ENCODE measurements around the gene COQ8A.

The COQ8A gene

GRCh38 chr1:227035316-227035715 is 95.2 kb downstream of the COQ8A start:
- no peaks in the 10 kb centered on the region for H3K27me3 ChIP-seq (ENCODE audit: insufficient read depth, low read length)
- no peaks in the 10 kb centered on the region for H3K4me1 ChIP-seq (ENCODE audit: insufficient read depth, low read length, severe bottlenecking)
- no peaks in the 10 kb centered on the region for H3K36me3 ChIP-seq (ENCODE audit: insufficient read depth, low read length)
- H4K20me1 ChIP-seq (ENCODE audit: insufficient read depth, low read length) = no peaks in the 10 kb centered on the region
- H3K79me2 ChIP-seq (ENCODE audit: insufficient read depth, low read length) = no peaks in the 10 kb centered on the region
- TF ChIP-seq CTCF (IDR thresholded peaks at IDR 0.05; ENCODE audit: low read length) (no peak), EZH2 (IDR thresholded peaks at IDR 0.05; ENCODE audit: borderline replicate concordance, low read length) (no peak)
- no peaks in the 10 kb centered on the region for H3K9me2 ChIP-seq (ENCODE audit: low read depth, low read length)
- no peaks in the 10 kb centered on the region for H3K9me3 ChIP-seq (ENCODE audit: low read length)
- H3K4me2 ChIP-seq (ENCODE audit: low read length) = no peak overlapping the region
- H3K9ac ChIP-seq (ENCODE audit: low read length) = no peak overlapping the region
- H3K27ac ChIP-seq (ENCODE audit: low read depth, low read length, poor library complexity, severe bottlenecking) = no peak overlapping the region
- H3K4me3 ChIP-seq (ENCODE audit: low read depth, low read length, poor library complexity, severe bottlenecking) = no peak overlapping the region
- H2AFZ ChIP-seq (ENCODE audit: low read length) = no peak overlapping the region
- H3F3A ChIP-seq (ENCODE audit: insufficient read depth, low read length) = no peaks in the 10 kb centered on the region

- no peak overlapping the region for H3K4me2 ChIP-seq (ENCODE audit: low read length)
- no peak for TF ChIP-seq EZH2 (IDR thresholded peaks at IDR 0.05; ENCODE audit: borderline replicate concordance, low read length)
- no peak for TF ChIP-seq CTCF (IDR thresholded peaks at IDR 0.05; ENCODE audit: low read length)
- no peaks in the 10 kb centered on the region for H3K36me3 ChIP-seq (ENCODE audit: insufficient read depth, low read length)
- H3K79me2 ChIP-seq (ENCODE audit: insufficient read depth, low read length) = no peaks in the 10 kb centered on the region
- no peaks in the 10 kb centered on the region for H3K27me3 ChIP-seq (ENCODE audit: insufficient read depth, low read length)
- no peaks in the 10 kb centered on the region for H3K9me3 ChIP-seq (ENCODE audit: low read length)
- no peak overlapping the region for H3K9ac ChIP-seq (ENCODE audit: low read length)
- no peaks in the 10 kb centered on the region for H3F3A ChIP-seq (ENCODE audit: insufficient read depth, low read length)
- H3K4me3 ChIP-seq (ENCODE audit: low read depth, low read length, poor library complexity, severe bottlenecking) = no peak overlapping the region
- H2AFZ ChIP-seq (ENCODE audit: low read length) = no peak overlapping the region
- no peaks in the 10 kb centered on the region for H3K4me1 ChIP-seq (ENCODE audit: insufficient read depth, low read length, severe bottlenecking)
- no peak overlapping the region for H3K27ac ChIP-seq (ENCODE audit: low read depth, low read length, poor library complexity, severe bottlenecking)
- H3K9me2 ChIP-seq (ENCODE audit: low read depth, low read length) = no peaks in the 10 kb centered on the region
- no peaks in the 10 kb centered on the region for H4K20me1 ChIP-seq (ENCODE audit: insufficient read depth, low read length)
These were observed 97.0 kb downstream of the COQ8A start for GRCh38 chr1:227037121-227037520.

Data from OCI-LY1 (cell line).